NCI-H345 treated with DMSO at 0.1 percent for 48 hours (cell line): Measurements from ENCODE around the gene C3orf80.
"Not testable (repeated sequence)": the region's sequence is repeated elsewhere in the genome, so short reads cannot be mapped to it uniquely, and the experiment has no call there.

ENCODE experiments used
- DNase-seq: peaks from one replicate; lab custom pipeline; 2025; ENCODE audit not compliant: unreplicated experiment; lab: John Stamatoyannopoulos, UW

The C3orf80 gene

DNA sequence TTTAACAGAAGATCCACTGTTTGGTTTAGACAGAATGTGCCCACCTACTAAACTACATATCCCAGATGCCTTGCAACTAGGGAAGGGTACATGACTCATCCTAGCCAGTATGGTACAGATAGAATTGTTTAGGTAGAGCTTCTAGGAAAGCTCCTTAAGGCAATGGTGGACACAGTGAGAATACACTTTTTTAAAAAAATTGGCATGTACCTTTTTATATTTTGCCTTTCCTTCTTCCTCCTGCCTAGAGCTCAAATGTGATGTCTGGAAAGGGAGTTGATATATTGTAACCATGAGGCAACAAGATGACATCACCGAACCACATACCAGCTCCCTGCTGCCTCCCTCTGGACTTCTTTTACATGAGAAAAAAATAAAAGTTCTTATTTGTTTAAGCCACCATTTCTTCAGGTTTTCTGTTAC is 14.4 kb upstream of the C3orf80 start:
- DNase-seq = no peak

DNA sequence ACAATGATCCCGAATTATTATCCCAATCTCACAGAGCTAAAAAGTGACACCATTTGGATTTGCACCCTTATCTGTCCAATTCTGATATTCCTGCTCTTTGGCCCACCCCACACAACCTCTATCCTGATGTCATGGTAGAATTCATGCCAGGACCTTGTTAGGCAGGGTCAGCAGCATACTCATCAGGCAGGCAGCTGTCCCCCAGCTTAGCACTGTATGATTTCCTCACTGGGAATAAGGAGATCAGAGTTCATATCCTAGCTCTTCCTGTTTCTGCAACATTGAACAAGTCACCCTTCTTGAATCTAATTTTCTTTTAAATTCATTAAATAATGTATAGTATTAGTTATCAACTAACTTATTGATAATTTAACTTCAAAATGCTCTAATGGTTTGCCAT is 12.0 kb upstream of the C3orf80 start:
- no peak for DNase-seq

DNA sequence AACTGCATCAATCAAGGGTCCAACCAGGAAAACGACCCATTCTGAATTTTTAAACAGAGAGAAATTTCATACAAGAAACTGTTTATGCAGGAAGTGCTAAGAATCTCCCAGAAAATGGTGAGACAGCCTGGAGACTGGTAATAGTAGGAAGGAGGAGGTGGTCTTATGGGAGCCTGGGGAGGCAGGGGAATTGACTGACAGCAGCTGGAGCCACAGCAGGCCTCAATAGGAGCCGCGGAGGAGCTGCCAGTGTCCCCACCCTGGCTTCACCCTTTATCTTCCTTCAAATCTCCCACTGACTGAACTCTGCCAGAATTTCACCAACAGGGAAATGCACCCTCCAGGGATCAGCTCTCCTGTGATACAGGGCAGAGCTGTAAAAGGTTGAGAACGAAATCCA is 7.5 kb upstream of the C3orf80 start:
- no peak for DNase-seq

DNA sequence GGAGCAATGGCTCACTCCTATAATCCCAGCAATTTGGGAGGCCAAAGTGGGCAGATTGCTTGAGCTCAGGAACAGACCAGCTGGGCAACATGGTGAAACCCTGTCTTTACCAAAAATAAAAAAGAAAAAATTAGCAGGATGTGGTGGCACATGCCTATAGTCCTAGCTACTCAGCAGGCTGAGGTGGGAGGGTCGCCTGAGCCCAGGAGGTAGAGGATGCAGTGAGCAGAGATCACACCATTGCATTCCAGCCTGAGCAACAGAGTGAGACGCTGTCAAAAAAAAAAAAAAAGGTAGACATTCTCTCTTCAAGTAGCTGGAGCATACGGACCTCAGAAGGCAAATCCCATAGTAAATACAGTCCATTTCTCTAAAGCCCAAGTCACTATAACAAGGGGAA is 7.1 kb upstream of the C3orf80 start:
- DNase-seq = no peak

DNA sequence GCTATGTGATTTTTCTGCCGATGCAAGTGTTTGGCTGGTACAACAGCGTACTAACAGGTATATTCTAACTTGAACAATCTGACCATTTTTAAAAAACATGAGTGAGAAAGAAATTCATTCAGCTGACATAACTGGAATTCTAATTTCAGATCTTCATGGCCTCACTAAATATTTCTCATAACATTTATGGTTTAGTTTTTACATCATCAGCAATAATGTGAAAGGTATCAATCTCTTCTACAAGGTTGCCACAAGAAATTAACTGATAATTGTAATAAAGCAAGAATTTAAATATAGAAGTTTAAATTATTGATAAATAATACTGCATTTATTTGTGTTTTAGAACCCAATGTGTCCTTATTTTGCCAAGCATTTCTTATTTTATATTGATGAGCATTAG is 5.2 kb upstream of the C3orf80 start:
- DNase-seq = no peak

DNA sequence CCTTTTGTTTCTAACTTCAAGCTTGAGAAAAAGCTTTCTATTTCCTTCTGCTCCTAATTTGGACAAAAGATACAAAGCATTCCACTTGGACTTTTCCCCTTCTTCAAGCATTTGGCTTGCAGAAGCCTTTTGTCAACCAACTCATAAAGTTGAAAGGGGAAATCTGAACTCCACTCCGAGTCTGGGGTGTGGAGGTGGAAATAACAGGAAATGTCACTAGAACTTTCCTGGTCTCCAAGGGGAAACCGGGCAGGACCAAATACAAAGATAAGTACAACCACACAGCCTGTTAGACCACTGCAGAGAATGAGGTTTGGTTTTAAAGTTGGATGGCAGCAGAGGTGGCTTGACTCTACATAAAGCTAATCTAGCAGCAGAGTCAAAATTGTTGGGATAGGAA is 4.2 kb upstream of the C3orf80 start:
- DNase-seq = no peak

DNA sequence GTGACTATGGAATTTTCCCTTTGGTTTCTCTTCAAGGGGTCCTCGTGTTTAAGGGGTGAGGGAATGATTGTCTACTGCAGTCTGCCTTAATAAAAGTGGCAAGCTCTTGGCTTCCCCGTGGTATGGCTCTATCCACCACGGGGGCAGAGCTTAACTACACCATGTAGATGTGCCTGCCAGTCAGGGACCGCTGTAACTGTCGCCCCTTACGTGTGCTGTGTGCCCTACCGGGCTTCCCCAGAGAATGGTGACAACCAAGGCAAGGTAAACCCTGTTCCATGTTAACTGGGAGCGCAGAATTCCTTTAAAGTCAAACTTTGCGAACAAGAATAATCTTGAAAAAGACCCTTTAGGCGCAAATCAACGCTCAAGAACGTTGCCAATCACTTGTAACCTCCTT is 966 bp upstream of the C3orf80 start:
- DNase-seq = no peak

DNA sequence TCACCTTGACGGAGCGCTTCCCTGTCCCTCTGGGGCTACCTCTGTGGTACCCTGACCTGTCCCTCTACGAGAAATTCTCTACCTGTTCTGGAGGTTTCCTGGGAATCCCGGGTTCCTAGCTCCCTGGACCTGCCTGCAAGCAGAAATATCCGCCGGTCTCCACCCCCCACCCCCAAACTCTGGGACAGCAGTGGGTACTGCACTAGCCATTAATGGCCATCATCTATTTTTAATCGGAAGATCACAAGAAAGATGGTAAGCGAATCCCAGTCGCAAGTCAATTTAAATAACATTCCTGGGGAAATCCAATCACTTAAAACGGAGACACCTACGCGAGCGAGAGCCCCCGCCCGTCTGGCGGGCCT is 429 bp upstream of the C3orf80 start:
- no peak for DNase-seq

DNA sequence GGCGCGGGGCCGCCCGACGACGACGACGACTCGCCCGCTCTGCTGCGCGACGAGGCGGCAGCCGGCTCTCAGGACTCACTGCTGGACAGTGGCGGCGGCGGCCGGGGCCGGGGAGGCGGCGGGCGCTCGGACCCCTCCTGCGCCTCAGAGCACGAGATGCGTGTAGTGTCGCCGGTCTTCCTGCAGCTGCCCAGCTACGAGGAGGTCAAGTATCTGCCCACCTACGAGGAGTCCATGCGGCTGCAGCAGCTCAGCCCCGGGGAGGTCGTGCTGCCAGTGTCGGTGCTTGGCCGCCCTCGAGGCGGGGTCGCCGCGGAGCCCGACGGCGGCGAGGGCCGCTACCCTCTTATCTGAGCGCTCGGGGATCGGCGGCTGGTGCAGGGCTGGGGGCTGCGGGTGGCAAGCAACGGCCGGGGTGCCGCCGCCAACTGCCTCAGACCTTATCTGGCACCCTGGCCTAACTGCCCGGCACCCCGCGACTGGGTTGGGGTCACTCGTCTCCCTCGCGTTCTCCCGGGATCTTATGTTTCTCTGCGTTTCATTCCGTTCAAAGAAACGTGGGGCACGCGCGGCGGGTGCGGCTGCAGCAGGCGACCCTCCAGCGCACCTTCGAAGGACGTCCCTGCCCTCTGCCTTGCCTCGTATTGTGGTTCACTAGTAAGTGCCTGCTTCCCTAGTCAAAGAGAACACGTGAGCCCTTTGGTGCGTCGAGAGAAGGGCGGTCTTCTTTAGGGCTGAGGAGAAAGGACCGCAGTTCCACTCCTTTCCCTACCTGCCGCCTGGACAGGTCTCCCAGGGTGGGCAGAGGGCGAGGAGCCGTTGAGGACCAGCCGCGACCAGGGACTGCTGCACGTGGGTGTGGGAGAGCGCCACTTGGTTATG is 1.0 kb downstream of the C3orf80 start:
- peak; percentile 6 for DNase-seq

DNA sequence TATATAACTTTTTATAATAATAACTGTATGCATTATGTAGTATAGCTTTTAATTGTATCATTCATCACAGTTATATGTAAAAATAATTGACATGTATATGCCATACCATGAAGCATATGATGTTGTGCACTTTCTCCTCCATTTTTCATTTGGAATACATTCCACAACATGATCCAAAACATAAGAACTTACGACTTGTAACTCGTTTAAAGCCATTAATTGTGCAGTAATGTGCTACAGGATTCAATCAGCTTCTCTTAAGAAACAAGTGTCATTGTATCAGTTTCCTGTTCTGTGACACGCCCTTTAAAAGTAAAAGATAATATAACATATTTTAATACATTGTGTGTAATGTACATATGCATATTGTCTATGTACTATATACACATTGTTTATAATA is 2.2 kb downstream of the C3orf80 start:
- DNase-seq = no peak

DNA sequence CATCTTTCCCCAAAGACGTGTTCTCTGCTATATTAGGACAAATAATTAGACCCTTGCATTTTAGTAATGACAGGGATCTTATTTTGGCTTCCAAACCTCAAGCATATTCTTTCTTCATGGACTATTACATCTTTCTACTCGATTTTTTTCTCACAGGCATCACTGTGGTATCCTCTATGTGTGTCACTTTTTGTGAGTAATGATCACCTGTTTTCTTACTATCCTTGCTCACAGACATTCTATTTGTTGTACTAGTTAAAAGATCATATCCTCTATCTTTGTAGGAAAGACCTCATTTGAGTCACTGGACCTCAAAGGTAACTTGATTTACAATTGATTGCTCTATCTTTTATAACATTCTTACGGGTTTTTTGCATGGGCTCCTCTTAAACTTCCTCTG is 6.8 kb downstream of the C3orf80 start:
- DNase-seq = no peak

DNA sequence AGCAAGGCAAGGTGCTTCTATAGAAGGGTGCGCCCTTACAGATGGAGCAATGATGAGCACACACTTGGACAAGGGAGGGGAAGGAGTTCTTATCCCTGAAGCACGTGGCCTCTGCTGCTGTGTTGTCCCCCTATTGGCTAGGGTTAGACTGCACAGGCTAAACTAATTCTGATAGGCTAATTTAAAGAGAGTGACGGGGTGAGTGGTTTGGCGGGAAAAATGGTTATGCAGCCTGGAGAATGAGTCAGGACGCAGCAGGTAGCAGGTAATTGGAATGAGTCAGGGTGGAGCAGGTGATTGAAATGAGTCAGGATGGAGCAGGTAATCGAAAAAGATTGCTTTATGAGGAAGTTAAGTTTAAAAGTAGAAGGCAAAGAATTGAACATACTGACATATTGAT is 15.5 kb downstream of the C3orf80 start:
- not testable (repeated sequence) for DNase-seq

DNA sequence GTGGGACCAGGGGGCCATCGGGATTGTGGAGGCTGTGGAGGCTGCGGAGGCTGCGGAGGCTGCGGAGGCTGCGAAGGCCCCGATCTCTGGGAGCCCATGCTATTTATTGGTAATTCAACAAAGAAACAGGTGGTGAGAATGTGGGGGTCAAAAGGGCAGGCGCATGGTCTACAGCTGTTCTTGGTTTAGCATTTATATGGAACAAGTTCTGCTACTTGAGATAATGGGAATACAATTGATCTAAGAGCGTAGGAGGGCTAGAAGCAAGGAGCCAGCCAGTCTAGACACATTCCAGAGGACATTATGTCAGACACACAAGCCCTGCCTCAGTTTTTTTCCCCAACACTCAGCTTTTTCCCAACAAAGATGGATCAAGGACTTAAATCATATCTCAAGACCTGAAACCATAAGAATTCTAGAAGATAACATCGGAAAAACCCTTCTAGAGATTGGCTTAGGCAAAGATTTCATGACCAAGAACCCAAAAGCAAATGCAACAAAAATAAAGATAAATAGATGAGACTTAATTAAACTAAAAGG is 20.1 kb downstream of the C3orf80 start:
- DNase-seq = no peak

DNA sequence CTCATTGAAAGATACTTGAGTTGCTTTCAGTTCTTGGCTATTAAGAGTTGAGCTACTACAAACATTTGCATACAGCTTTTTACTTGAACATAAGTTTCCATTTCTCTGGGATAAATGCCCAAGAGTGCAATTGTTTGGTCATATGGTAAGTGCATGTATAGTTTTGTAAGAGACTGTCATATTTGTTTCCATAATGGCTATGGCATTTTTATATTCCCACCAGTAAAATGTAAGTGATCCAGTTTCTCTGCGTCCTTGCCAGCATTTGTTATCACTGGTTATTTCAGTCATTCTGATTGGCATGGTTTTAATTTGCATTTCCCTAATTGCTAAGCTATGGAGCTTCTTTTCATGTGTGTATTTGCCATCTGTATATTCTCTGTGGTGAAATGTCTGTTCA is 22.5 kb downstream of the C3orf80 start:
- no peak for DNase-seq

DNA sequence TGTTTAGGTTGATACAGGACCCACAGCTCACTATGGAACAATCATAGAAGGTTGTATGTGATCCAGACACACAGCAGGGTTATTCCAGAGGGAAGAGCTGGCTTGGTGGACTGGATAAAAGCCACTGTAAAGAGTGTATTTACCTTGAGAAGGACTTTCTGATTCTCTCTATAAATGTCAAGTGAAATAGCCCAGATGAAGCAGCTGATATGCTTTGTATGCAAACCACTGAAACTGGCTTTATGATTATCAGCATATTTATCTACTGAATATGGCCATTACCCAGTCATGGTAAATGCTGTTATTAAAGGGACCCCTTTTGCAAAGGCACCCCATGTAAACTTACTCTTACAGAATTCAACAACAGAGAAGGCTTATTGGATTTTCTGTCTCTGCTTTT is 28.1 kb downstream of the C3orf80 start:
- no peak for DNase-seq

DNA sequence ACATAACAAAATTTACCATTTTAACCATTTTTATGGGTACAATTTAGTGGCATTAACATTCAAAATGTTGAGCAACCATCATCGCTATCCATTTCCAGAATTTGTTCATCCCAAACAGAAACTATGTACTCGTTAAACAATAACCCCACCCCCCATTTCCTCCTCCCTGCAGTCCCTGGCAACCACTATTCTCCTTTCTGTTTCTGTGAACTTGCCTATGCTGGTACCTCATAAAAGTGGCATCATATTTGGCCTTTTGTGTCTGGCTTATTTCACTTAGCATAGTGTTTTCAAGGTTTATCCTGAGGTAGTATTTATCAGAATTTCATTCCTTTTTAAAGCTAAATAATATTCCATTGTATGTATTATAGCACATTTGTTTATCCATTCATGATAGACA is 32.4 kb downstream of the C3orf80 start:
- DNase-seq = no peak

DNA sequence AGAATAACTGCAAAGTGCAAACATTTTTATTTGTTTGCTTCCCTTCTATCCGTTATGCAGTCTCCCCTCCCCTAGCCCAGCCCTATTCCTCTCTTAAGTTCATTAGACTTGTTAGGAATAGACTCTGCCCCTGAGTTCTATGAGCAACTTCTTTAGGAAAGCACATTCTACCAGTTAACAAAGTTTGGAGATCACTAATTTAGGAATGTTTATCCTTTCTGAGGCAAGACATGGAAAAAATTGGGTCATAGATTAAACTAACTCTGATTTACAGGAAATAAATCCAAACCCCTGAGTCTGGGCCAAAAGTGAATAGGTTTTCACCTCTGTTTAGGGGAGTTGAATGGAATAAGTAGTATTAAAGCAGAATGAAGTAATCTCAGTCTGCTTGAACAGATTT is 34.4 kb downstream of the C3orf80 start:
- DNase-seq = no peak

DNA sequence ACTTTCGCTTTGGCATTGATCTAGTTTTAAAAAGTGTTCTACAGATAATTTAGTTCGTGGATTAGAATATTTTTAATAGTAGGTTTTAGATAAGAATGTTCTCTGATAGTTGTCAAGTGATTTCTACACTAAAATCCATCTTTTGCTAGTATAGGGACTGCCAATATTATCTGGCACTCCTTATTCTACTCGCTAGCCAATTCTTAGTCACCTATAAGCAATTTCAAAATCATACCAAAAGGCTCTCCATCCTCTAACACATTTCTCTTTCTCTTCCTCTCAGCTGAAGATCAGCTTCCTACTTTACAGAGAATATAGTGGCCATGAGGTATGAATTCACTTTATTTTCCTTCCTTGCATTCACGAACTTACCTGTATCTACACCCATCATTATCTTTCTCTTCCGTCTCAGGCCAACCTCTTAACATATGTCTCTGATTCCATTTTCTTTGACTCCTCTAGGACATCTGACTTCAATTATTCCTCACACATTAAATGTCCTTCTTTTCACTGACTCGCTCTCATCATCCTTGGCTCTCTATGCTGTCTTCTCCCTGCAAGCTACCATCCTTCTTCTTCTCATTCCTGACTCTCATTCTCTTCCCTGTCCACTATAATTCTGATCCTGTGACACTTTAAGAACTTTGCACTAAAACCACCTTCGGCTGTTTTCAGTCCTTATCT is 35.5 kb downstream of the C3orf80 start:
- no peak for DNase-seq

DNA sequence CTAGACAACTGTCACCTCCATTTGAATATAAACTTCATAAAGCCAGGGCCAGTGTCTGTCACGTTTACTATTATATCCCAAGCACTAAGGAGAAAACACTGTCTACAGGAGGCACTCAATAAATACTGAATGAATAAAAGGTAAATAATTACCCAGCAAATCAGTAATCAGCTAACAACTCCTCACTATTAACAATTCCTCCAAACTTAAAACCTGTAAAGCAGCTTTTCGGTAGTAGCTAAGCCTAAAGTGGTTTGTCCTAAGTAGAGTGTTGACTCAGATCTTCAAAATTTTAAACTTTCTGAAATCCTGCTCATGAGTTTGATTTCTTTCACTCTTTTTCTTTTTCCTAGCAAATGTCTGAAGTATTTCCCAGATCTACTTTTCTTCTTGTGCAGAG is 39.9 kb downstream of the C3orf80 start:
- no peak for DNase-seq
